GM10248 (cell line): Measurements from ENCODE around the gene CCDC71.

Experiments used
- CTCF ChIA-PET: fragments of 300-600 bp; sonication (Branson Sonifier 250); formaldehyde crosslinking; extraction: SDS; loops from one replicate; lab custom pipeline; 2021; ENCODE audit warnings: antibody characterized with exemption; lab: Yijun Ruan, JAX
- POLR2A ChIA-PET: fragments of 350-650 bp; sonication (Branson Sonifier 250); formaldehyde crosslinking; extraction: SDS; loops from one replicate; lab custom pipeline; 2020; ENCODE audit warnings: antibody characterized with exemption; lab: Yijun Ruan, JAX
- DNase-seq: peaks from one replicate; pipeline ENCODE4 v3.0.0; 2012; ENCODE audit errors: extremely low spot score
- TF ChIP-seq, protein P1 (sequence below): IDR thresholded peaks from 2 replicates; pipeline ENCODE4 v1.5.1; 2012; ENCODE audit warnings: mild to moderate bottlenecking, low read depth; ENCODE audit errors: extremely low read depth, missing control alignments, control extremely low read depth

CCDC71 gene

DNA sequence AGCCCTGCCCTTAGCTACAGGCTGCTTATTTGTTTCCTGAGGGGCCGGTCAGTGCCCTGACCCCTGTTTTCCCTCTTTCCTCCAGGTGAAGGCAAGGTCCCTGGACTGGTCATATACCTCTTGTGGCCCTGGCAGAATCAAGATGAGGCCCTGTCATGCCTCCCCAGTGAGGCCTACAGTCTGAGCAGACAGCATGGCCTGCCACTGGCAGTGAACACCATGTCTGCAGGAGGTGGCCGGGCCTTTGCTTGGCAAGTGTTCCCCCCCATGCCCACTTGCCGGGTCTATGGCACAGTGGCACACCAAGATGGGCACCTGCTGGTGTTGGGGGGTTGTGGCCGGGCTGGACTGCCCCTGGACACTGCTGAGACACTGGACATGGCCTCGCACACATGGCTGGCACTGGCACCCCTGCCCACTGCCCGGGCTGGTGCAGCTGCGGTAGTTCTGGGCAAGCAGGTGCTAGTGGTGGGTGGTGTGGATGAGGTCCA is 6.5 kb upstream of the CCDC71 start:
- CTCF ChIA-PET, result interaction anchor here (0.9 to 1.5 kb wide), 4 partner anchors 9 to 272 kb away, joined by 3 to 4 read pairs (median 3); no protein-coding TSS in a partner anchor
- POLR2A ChIA-PET, result no interaction called here
- TF ChIP-seq, protein P1, sequence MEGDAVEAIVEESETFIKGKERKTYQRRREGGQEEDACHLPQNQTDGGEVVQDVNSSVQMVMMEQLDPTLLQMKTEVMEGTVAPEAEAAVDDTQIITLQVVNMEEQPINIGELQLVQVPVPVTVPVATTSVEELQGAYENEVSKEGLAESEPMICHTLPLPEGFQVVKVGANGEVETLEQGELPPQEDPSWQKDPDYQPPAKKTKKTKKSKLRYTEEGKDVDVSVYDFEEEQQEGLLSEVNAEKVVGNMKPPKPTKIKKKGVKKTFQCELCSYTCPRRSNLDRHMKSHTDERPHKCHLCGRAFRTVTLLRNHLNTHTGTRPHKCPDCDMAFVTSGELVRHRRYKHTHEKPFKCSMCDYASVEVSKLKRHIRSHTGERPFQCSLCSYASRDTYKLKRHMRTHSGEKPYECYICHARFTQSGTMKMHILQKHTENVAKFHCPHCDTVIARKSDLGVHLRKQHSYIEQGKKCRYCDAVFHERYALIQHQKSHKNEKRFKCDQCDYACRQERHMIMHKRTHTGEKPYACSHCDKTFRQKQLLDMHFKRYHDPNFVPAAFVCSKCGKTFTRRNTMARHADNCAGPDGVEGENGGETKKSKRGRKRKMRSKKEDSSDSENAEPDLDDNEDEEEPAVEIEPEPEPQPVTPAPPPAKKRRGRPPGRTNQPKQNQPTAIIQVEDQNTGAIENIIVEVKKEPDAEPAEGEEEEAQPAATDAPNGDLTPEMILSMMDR, result no peak
- DNase-seq, result no peak

DNA sequence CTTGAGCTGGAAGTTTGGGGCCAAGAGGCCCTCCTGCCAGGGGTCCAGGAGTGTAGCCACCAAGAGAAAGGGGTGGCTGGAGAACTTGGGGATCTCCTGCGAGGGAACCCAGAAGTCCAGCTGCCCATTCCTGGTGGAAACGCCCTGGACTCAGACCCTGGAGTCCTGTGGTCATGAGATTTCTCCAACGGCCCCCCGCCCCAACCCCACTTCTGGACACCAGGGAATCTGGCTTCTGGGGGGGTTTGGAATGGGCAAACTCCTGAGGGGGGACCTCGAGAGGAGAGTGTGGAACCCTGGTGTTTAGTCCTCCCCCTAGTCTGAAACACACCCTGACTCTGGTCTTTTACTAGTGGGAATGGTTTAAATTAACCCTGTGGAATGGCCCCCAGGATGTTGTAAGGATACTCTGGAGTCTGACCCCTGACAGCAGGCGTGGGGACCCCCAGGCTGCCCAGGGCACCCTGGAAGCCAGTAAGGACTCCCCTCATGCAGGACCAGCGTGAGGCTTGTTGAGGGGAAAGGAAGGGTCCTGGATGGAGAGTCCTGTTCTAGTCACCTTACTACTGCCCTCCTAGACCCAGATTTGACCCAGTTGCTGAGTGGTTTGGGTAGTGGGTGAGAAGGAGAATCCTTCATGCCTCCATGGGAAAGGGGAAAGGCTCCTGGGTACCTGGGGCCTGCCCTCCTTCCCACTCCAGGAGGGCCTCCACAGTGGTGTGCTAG is 5.8 kb upstream of the CCDC71 start:
- CTCF ChIA-PET, result interaction anchor here (0.7 to 6.1 kb wide), 20 partner anchors 10 to 383 kb away, joined by 3 to 56 read pairs (median 6); partner anchors contain the start of genes BSN, C3orf62, QRICH1 and USP4
- DNase-seq, result no peak
- TF ChIP-seq, protein P1, result no peak
- POLR2A ChIA-PET, result no interaction called here

DNA sequence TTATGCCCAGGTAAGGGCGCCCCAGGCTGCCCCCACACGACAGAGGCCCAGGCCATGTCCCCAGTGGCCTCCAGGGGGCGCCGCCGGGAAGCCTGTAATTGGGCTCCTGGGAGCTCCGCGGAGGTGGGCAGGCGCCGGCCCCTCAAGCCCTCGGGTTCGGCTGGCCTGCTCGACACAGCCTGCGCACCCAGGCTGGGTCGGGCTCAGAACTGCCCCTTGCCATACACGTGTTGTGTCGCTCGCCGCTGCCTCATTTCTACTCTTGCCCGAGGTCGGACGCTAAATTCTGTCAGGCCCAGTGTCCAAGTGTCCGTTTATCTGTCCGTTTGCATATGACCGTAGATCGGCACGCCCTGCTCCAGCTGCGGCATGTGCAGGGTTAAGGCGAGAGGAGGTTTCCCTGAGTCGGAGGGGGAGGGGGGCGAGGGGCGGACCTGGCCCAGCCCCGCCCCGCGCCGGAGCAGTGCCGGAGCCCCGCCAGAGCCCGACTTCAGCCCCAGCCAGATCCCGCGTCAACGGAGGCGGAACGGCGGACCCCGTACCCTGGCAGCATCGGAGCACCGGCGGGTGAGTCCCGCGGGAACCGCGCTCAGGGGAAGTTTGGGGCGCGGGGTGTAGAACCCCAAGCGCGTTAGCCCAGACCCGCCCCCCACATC is 5.1 kb upstream of the CCDC71 start, which contains the start of gene KLHDC8B:
KLHDC8B (plus strand) TSS at position 480 of the 656 bp plus-strand sequence. CDS start 1,172 bp downstream, outside the sequence.
- ChIA-PET POLR2A (no interaction called here), CTCF (interaction anchor here (0.6 to 6.1 kb wide), 33 partner anchors 8 to 384 kb away, joined by 3 to 56 read pairs (median 4); partner anchors contain the start of genes BSN, C3orf62, LAMB2 and QRICH1)
- DNase-seq, result peak; percentile 91
- TF ChIP-seq, protein P1, result peak; percentile 97

DNA sequence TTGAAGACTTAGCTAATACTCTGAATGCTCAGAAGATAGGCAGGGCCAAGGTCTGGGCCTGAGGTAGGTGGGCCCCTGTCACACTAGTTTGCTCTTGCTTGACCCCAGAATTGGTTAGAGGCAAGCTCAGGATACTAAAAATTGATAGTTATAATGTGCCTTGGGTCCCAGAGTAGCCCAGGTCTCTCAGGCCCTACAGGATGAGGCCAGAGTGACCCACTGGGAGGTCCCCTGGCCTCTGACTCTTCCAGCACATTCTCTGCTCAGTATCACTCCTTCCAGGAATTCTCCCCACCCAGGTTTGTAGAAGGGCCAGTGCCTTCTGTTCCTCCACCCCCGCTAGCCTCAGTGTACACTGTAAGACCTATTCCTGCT is 4.6 kb upstream of the CCDC71 start:
- DNase-seq, result no peak
- TF ChIP-seq, protein P1, result no peak
- CTCF ChIA-PET, result interaction anchor here (0.6 to 6.1 kb wide), 36 partner anchors 8 to 384 kb away, joined by 3 to 56 read pairs (median 4); partner anchors contain the start of genes BSN, C3orf62, DAG1 and LAMB2
- POLR2A ChIA-PET, result no interaction called here

DNA sequence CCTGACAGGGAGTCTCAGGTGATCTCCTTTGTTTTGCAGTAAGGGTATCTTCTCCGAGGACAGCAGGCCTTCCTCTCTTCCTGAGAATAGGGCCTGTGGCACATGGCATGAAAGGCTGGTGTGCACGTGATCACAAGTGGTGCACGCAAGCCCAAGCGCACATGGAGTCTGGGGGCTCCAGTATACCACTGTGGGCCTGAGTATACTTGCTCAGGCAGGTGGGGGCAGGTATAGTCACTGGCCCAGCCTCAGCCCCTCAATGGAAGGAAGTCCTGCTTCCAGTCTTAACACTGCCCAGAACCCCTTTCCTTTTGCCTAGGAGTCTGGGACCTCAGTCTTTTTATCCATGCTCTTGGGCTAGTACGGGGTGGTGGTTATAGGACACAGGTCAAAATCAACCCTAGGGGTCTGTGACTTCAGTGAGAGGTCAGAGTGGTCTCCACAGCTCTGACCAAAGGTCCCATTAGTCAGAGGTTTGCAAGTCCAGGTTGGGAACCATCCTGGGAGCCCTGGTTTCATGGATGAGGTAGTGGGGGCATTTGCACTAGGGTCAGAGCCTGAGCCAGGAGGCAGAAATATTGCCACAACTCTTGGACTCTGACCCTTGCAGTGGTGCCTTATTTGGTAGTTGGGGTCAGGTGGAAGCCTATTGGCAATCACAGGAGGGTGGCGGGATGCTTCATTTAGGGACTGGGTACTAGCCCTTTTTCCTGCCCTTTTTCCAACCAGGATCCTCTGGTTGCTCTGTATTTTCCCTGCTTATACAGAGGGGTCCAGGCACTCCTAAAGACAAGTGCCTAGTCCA is 823 bp upstream of the CCDC71 start:
- POLR2A ChIA-PET, result no interaction called here
- DNase-seq, result no peak
- CTCF ChIA-PET, result interaction anchor here (6.1 kb wide), 1 partner anchor 281 kb away, joined by 56 read pairs; no protein-coding TSS in a partner anchor
- TF ChIP-seq, protein P1, result no peak
